Measurements from ENCODE around the gene TRIM5. TPM values are rescaled to one million over a fixed set of nuclear protein-coding genes. Genes with fewer than 3 reads are reported as not detected.

TRIM5 gene
- total and polyA plus RNA-seq, 10 of the 15 experiments (the other 5 are each of a cell fraction or from before 2014, with no cell fraction given) = 20.0 to 59.7 (median 31.8) TPM

- CTCF ChIA-PET = interaction anchor here (1.3 to 2.7 kb wide), 3 partner anchors 9 to 52 kb away, joined by 3 to 13 read pairs (median 4); partner anchors contain the start of gene TRIM5
- FAIRE-seq = peak; percentile 95
- peak overlapping the region; percentile 75 for H3K4me2 ChIP-seq (ENCODE audit: control insufficient read depth, insufficient read depth)
- TF ChIP-seq RCOR1 (conservative IDR thresholded peaks at IDR 0.05; ENCODE audit: low read depth, low read length) (0 out of 2 replicates have a peak, but pooled peaks have one; percentile 62), ESRRA (IDR thresholded peaks at IDR 0.05; ENCODE audit: low read length) (no peak), PKNOX1 (IDR thresholded peaks at IDR 0.05) (peak; percentile 13; the same call in 1 of the 2 replicates), ZBTB40 (IDR thresholded peaks at IDR 0.05; ENCODE audit: borderline replicate concordance) (no peak; the same call in 1 of the 2 replicates), CBX5 (IDR thresholded peaks at IDR 0.05; ENCODE audit: low read depth) (peak; percentile 86; the same call in 1 of the 2 replicates), TCF12 (IDR thresholded peaks at IDR 0.05; ENCODE audit: low read depth, low read length) (peak; percentile 67), USF2 (IDR thresholded peaks at IDR 0.05; ENCODE audit: borderline replicate concordance, low read depth, low read length) (no peak), CBFB (IDR thresholded peaks at IDR 0.05; ENCODE audit: low read depth) (no peak), BHLHE40 (IDR thresholded peaks at IDR 0.05; ENCODE audit: borderline replicate concordance in 1 of 2, low read depth in 2 of 2, low read length in 1 of 2) (peak; percentile 21 to 31; a peak in 1 of 4 replicates), ZSCAN29 (IDR thresholded peaks at IDR 0.05) (no peak), CEBPB (IDR thresholded peaks at IDR 0.05; ENCODE audit: borderline replicate concordance in 1 of 2, low read depth in 2 of 2, low read length in 2 of 2) (no peak), NR2F1 (conservative IDR thresholded peaks at IDR 0.05) (no peak), MYC (IDR thresholded peaks at IDR 0.05; ENCODE audit: insufficient read depth, insufficient read length, insufficient replicate concordance, low read length, severe bottlenecking) (no peak), HCFC1 (IDR thresholded peaks at IDR 0.05; ENCODE audit: low read length) (no peak), RELA (IDR thresholded peaks at IDR 0.05; ENCODE audit: borderline replicate concordance, partially characterized antibody) (no peak), FOS (IDR thresholded peaks at IDR 0.05; ENCODE audit: borderline replicate concordance, extremely low read depth, insufficient read length) (no peak)
Observed at GRCh38 chr11:5631969-5632635, 52.8 kb downstream of the TRIM5 start.

More at GRCh38 chr11:5631969-5632635, 52.8 kb downstream of the TRIM5 start:
- ChIA-PET POLR2A (interaction anchor here (0.6 to 4.1 kb wide), 6 partner anchors 11 to 102 kb away, joined by 3 to 28 read pairs (median 6); partner anchors contain the start of genes TRIM22 and TRIM5), RAD21 (ENCODE audit: unreplicated experiment) (interaction anchor here (0.6 to 5.0 kb wide), 6 partner anchors 25 to 175 kb away, joined by 3 to 27 read pairs (median 4); partner anchors contain the start of genes TRIM22 and TRIM5), SMC1A (ENCODE audit: uncharacterized antibody, unreplicated experiment) (interaction anchor here (0.9 to 8.0 kb wide), 7 partner anchors 9 to 69 kb away, joined by 3 to 45 read pairs (median 5); partner anchors contain the start of genes TRIM22 and TRIM5)
- H3K27me3 ChIP-seq (replicated peaks in 1 of 2; ENCODE audit: control insufficient read depth in 2 of 2, insufficient read depth in 2 of 2, low read length in 1 of 2) = no peaks in the 10 kb centered on the region
- TSS peak; percentile 60 for BruUV-seq (replicated peaks)
- H2AFZ ChIP-seq (ENCODE audit: control insufficient read depth, low read depth, low read length) = peak overlapping the region; percentile 86
- peak overlapping the region; percentile 52 for H3K9ac ChIP-seq (ENCODE audit: control insufficient read depth, insufficient read depth, low read length)
- peak overlapping the region; percentile 63 for H3K4me3 ChIP-seq
- ATAC-seq (peak; percentile 95), DNase-seq (ENCODE audit: low read depth, low spot score) (peak; percentile 85)
- H3K79me2 ChIP-seq (ENCODE audit: control insufficient read depth, insufficient read depth, low read length) = peaks cover 1% of the 10 kb centered on the region; the same call in 1 of the 2 replicates
- no peaks in the 10 kb centered on the region; the same call in 2 of the 3 replicates for H3K9me3 ChIP-seq (replicated peaks; ENCODE audit: control insufficient read depth, insufficient read depth, low read length)
- H3K4me1 ChIP-seq (ENCODE audit: control insufficient read depth, insufficient read depth, low read length) = peaks cover 15% of the 10 kb centered on the region
- in situ Hi-C loops (cut with MboI) (no loop called here), intact Hi-C loops (cut with micrococcal nuclease; ENCODE audit: unreplicated experiment) (no loop called here)
- 3% methylated on average over 5 of the region's 5 CpGs for WGBS (ENCODE audit: insufficient coverage, insufficient replicate concordance, low lambda C conversion rate, missing lambda C conversion rate)
- H3K27ac ChIP-seq (ENCODE audit: control insufficient read depth, insufficient read depth) = peak overlapping the region; percentile 95
- H3K36me3 ChIP-seq (ENCODE audit: control insufficient read depth in 2 of 2, insufficient read depth in 2 of 2, low read length in 1 of 2) = peaks cover 1 to 6% of the 10 kb centered on the region in 2 experiments; a peak in 3 of 4 replicates
- H4K20me1 ChIP-seq (ENCODE audit: control insufficient read depth, insufficient read depth) = no peaks in the 10 kb centered on the region
